H1 (cell line): Measurements from ENCODE around the gene SMS. TPM values are rescaled to one million over a fixed set of nuclear protein-coding genes. Genes with fewer than 3 reads are reported as not detected.

Experiments
- CBX5 ChIP-seq: fragments of 300-800, 300-1000 bp; sonication (generic); IDR thresholded peaks from 2 replicates; pipeline ENCODE4 v1.7.1; 2016; ENCODE audit warnings: antibody characterized with exemption, low read length, low read depth
- KDM5A ChIP-seq: fragments of 200-600 bp; IDR thresholded peaks from 2 replicates; pipeline ENCODE4 v1.7.1; 2012; ENCODE audit warnings: mild to moderate bottlenecking, low read length, inconsistent platforms, mixed read lengths
- polyA plus RNA-seq, 7 experiments: library from polyadenylated mRNA; depleted of rRNA in 3 of 7; stranded (reverse) in 5 of 7; unstranded in 2 of 7; fragments of >200 nt in 5 of 7; fragments of 200-250 nt in 2 of 7; gene quantifications; 1 replicate in 5 of 7; 2 replicates in 1 of 7; 4 replicates in 1 of 7; pipeline versions ENCODE4 v1.2.1 to v1.2.3, GENCODE V29; 2011 to 2013; ENCODE audit warnings: missing spikeins in 2 of 7, mixed read lengths in 2 of 7
- total RNA-seq: library from RNA; stranded (reverse); fragmentation: NEBNext Ultra II Directional; extraction: Animal tissue kit (Norgen Biotek cat#: 25700); gene quantifications from 2 replicates; pipeline ENCODE4 v1.2.1, GENCODE V29; 2021

Gene SMS
- total and polyA plus RNA-seq, 2 of the 8 experiments (the other 6 are each of a cell fraction or from before 2014, with no cell fraction given) = 66.3 to 256 TPM

GRCh38 chrX:21998037-21998436, 57.5 kb downstream of the SMS start (continued):
- no peak for TF ChIP-seq CBX5
- TF ChIP-seq KDM5A = no peak
